ENCODE data around the gene MTMR10. TPM values are rescaled to one million over a fixed set of nuclear protein-coding genes. Genes with fewer than 3 reads are reported as not detected.

MTMR10 gene
- total and polyA plus RNA-seq, 2 donors (not counting 1 experiment from before 2014, with no cell fraction given) = 17.3 to 44.6 TPM

DNA sequence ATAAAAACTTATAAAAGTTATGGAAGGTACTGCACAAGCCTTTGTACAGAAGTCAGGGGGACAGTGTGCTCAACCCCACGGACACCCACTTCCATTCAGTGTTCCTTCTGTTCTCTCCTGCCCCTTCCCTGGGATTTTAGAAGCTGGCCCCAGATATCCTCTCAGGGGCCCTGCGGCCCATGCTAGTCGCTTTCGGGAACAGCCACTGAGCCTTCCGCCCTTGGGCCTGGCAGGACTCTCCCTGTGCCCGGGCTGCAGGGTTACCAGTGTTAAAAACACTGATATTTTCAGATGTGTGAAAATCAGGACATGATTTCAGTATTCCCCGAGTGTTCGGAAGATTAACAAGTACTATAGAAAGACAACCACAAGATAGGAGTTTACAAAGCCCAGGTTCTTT is 65.3 kb downstream of the MTMR10 start:
- Histone ChIP-seq H3K27ac (ENCODE audit: insufficient read depth, low read length) (no peak overlapping the region), H4K20me1 (ENCODE audit: control insufficient read depth, extremely low read depth, insufficient read depth, low read length) (no peaks in the 10 kb centered on the region), H3K27me3 (ENCODE audit: control insufficient read depth, insufficient read depth, low read length) (no peaks in the 10 kb centered on the region), H3K4me3 (replicated peaks in 1 of 4; ENCODE audit: control extremely low read depth in 1 of 4, insufficient read depth in 1 of 4, low read depth in 3 of 4, low read length in 4 of 4) (no peak overlapping the region), H3K36me3 (ENCODE audit: control insufficient read depth, insufficient read depth, low read length) (peaks cover 14% of the 10 kb centered on the region), H3K4me2 (ENCODE audit: extremely low read depth, insufficient read depth, low read length) (no peak overlapping the region), H2AFZ (ENCODE audit: low read length) (no peak overlapping the region), H3K9ac (ENCODE audit: insufficient read depth, low read length) (no peak overlapping the region), H3K79me2 (ENCODE audit: control insufficient read depth, insufficient read depth, low read length) (no peaks in the 10 kb centered on the region), H3K4me1 (ENCODE audit: control insufficient read depth, extremely low read depth, insufficient read depth, low read length) (peaks cover 11% of the 10 kb centered on the region), H3K9me3 (ENCODE audit: control insufficient read depth, insufficient read depth, low read depth, low read length) (no peaks in the 10 kb centered on the region)
- DNase-seq (ENCODE audit: low read depth in 2 of 2) = no peak
- no peak for TF ChIP-seq EZH2 (IDR thresholded peaks at IDR 0.05; ENCODE audit: low read length, missing control alignments)
- TF ChIP-seq CTCF (conservative IDR thresholded peaks at IDR 0.05 in 1 of 2, IDR thresholded peaks at IDR 0.05 in 1 of 2; ENCODE audit: low read depth in 1 of 2, low read length in 2 of 2) = no peak

- no peak overlapping the region for H3K4me2 ChIP-seq (ENCODE audit: extremely low read depth, insufficient read depth, low read length)
- no peak overlapping the region for H3K9ac ChIP-seq (ENCODE audit: insufficient read depth, low read length)
- no peak for TF ChIP-seq EZH2 (IDR thresholded peaks at IDR 0.05; ENCODE audit: low read length, missing control alignments)
- TF ChIP-seq CTCF (conservative IDR thresholded peaks at IDR 0.05 in 1 of 2, IDR thresholded peaks at IDR 0.05 in 1 of 2; ENCODE audit: low read depth in 1 of 2, low read length in 2 of 2) = no peak
- H3K79me2 ChIP-seq (ENCODE audit: control insufficient read depth, insufficient read depth, low read length) = no peaks in the 10 kb centered on the region
- no peak overlapping the region for H3K27ac ChIP-seq (ENCODE audit: insufficient read depth, low read length)
- DNase-seq (ENCODE audit: low read depth in 2 of 2) = no peak
- no peaks in the 10 kb centered on the region for H3K27me3 ChIP-seq (ENCODE audit: control insufficient read depth, insufficient read depth, low read length)
- H4K20me1 ChIP-seq (ENCODE audit: control insufficient read depth, extremely low read depth, insufficient read depth, low read length) = no peaks in the 10 kb centered on the region
- H3K4me3 ChIP-seq (replicated peaks in 1 of 4; ENCODE audit: control extremely low read depth in 1 of 4, insufficient read depth in 1 of 4, low read depth in 3 of 4, low read length in 4 of 4) = no peak overlapping the region
- no peaks in the 10 kb centered on the region for H3K9me3 ChIP-seq (ENCODE audit: control insufficient read depth, insufficient read depth, low read depth, low read length)
- peaks cover 11% of the 10 kb centered on the region for H3K4me1 ChIP-seq (ENCODE audit: control insufficient read depth, extremely low read depth, insufficient read depth, low read length)
- H2AFZ ChIP-seq (ENCODE audit: low read length) = no peak overlapping the region
- peaks cover 14% of the 10 kb centered on the region for H3K36me3 ChIP-seq (ENCODE audit: control insufficient read depth, insufficient read depth, low read length)
Observed at GRCh38 chr15:30925686-30926085, 65.7 kb downstream of the MTMR10 start.

- Histone ChIP-seq H3K9me3 (ENCODE audit: control insufficient read depth, insufficient read depth, low read depth, low read length) (no peaks in the 10 kb centered on the region), H3K36me3 (ENCODE audit: control insufficient read depth, insufficient read depth, low read length) (peaks cover 7% of the 10 kb centered on the region), H3K79me2 (ENCODE audit: control insufficient read depth, insufficient read depth, low read length) (no peaks in the 10 kb centered on the region), H4K20me1 (ENCODE audit: control insufficient read depth, extremely low read depth, insufficient read depth, low read length) (no peaks in the 10 kb centered on the region), H3K4me1 (ENCODE audit: control insufficient read depth, extremely low read depth, insufficient read depth, low read length) (peaks cover 11% of the 10 kb centered on the region), H3K4me3 (replicated peaks in 1 of 4; ENCODE audit: control extremely low read depth in 1 of 4, insufficient read depth in 1 of 4, low read depth in 3 of 4, low read length in 4 of 4) (no peak overlapping the region), H3K4me2 (ENCODE audit: extremely low read depth, insufficient read depth, low read length) (no peak overlapping the region), H3K27ac (ENCODE audit: insufficient read depth, low read length) (no peak overlapping the region), H3K27me3 (ENCODE audit: control insufficient read depth, insufficient read depth, low read length) (no peaks in the 10 kb centered on the region), H2AFZ (ENCODE audit: low read length) (no peak overlapping the region), H3K9ac (ENCODE audit: insufficient read depth, low read length) (no peak overlapping the region)
- DNase-seq (ENCODE audit: low read depth in 2 of 2) = peak; percentile 13 to 91
- TF ChIP-seq CTCF (conservative IDR thresholded peaks at IDR 0.05 in 1 of 2, IDR thresholded peaks at IDR 0.05 in 1 of 2; ENCODE audit: low read depth in 1 of 2, low read length in 2 of 2) (no peak), EZH2 (IDR thresholded peaks at IDR 0.05; ENCODE audit: low read length, missing control alignments) (no peak)
Observed at GRCh38 chr15:30924353-30924752, 67.1 kb downstream of the MTMR10 start.
